HepG2 (cell line): ENCODE measurements around the gene FMO3. TPM values are rescaled to one million over a fixed set of nuclear protein-coding genes. Genes with fewer than 3 reads are reported as not detected.

ENCODE experiments used
- ATM ChIP-seq: fragments of 450-650 bp; IDR thresholded peaks from 2 replicates; pipeline ENCODE4 v1.7.1; 2017; ENCODE audit warnings: mild to moderate bottlenecking, borderline replicate concordance
- CEBPB ChIP-seq: IDR thresholded peaks from 2 replicates; pipeline ENCODE4 v1.6.1; 2011; ENCODE audit warnings: low read depth, low read length, improper control_type of control experiment, borderline replicate concordance
- GABPA ChIP-seq, 2 experiments: IDR thresholded peaks; 2 replicates each; pipeline ENCODE4 v1.6.1; 2011 to 2016; ENCODE audit warnings: low read depth in 2 of 2, low read length in 1 of 2, missing biosample characterization in 1 of 2, missing genetic modification characterization in 1 of 2
- MBNL3 ChIP-seq: fragments of 250-450 bp; sonication (Bioruptor Pico); conservative IDR thresholded peaks from 2 replicates; pipeline ENCODE4 v1.8.0; 2022; ENCODE audit warnings: mild to moderate bottlenecking, inconsistent platforms
- MED13 ChIP-seq: sonication (generic); formaldehyde crosslinking; IDR thresholded peaks from 2 replicates; pipeline ENCODE4 v1.5.0; 2020; ENCODE audit warnings: missing genetic modification reagents
- PCBP2 ChIP-seq: fragments of 200-400 bp; formaldehyde crosslinking; optimal IDR thresholded peaks from 2 replicates; pipeline ENCODE3; 2018; ENCODE audit warnings: low read length, low read depth; ENCODE audit not compliant: poor library complexity, severe bottlenecking
- RFX3 ChIP-seq: IDR thresholded peaks from 2 replicates; pipeline ENCODE4 v1.6.1; 2016; ENCODE audit warnings: missing biosample characterization, missing genetic modification reagents
- TEAD3 ChIP-seq: optimal IDR thresholded peaks from 2 replicates; pipeline ENCODE3; 2016; ENCODE audit warnings: borderline replicate concordance
- YEATS4 ChIP-seq: sonication (generic); formaldehyde crosslinking; IDR thresholded peaks from 2 replicates; pipeline ENCODE4 v1.4.0; 2020; ENCODE audit warnings: missing genetic modification reagents, borderline replicate concordance
- ZNF12 ChIP-seq: sonication (generic); formaldehyde crosslinking; IDR thresholded peaks from 2 replicates; pipeline ENCODE4 v1.5.0; 2020; ENCODE audit warnings: missing genetic modification reagents
- ZNF180 ChIP-seq: sonication (generic); formaldehyde crosslinking; IDR thresholded peaks from 2 replicates; pipeline ENCODE4 v1.4.0; 2020; ENCODE audit warnings: low read depth, missing genetic modification reagents, borderline replicate concordance
- ZNF20 ChIP-seq: sonication (generic); formaldehyde crosslinking; IDR thresholded peaks from 2 replicates; pipeline ENCODE4 v1.4.0; 2020; ENCODE audit warnings: mild to moderate bottlenecking, moderate library complexity, missing genetic modification reagents
- ZNF441 ChIP-seq: sonication (generic); formaldehyde crosslinking; IDR thresholded peaks from 2 replicates; pipeline ENCODE4 v1.7.0; 2021; ENCODE audit warnings: missing genetic modification reagents, borderline replicate concordance
- ZNF672 ChIP-seq: sonication (generic); formaldehyde crosslinking; IDR thresholded peaks from 2 replicates; pipeline ENCODE4 v1.8.1; 2022; ENCODE audit warnings: missing genetic modification reagents
- polyA plus RNA-seq, 8 experiments: library from polyadenylated mRNA; depleted of rRNA in 3 of 8; stranded (reverse) in 7 of 8; unstranded in 1 of 8; fragments of >200 nt; fragmentation: Illumina TruSeq in 4 of 8; extraction: Trizol in 4 of 8; gene quantifications; 2 replicates each; pipeline versions ENCODE4 v1.2.1 to v1.2.3, GENCODE V29; 2011 to 2016; ENCODE audit warnings: low read depth in 4 of 8, missing spikeins in 1 of 8, mixed read lengths in 1 of 8; ENCODE audit not compliant: insufficient read depth in 1 of 8
- total RNA-seq, 5 experiments: library from RNA; depleted of rRNA; stranded (reverse); fragments of >200 nt; fragmentation: Illumina TruSeq; extraction: Trizol; gene quantifications; 2 replicates each; pipeline ENCODE4 v1.2.3, GENCODE V29; 2016; ENCODE audit warnings: low read depth in 1 of 5
- TF ChIP-seq, protein P1 (sequence below): sonication (generic); formaldehyde crosslinking; IDR thresholded peaks from one replicate; pipeline ENCODE4 v1.5.1; 2020; ENCODE audit warnings: mild to moderate bottlenecking, missing genetic modification reagents; ENCODE audit errors: not compliant biosample characterization
- TF ChIP-seq, protein P2 (sequence below): sonication (generic); formaldehyde crosslinking; IDR thresholded peaks from 2 replicates; pipeline ENCODE4 v1.4.0; 2020; ENCODE audit warnings: missing genetic modification reagents
- TF ChIP-seq, protein P3 (sequence below): sonication (generic); formaldehyde crosslinking; IDR thresholded peaks from 2 replicates; pipeline ENCODE4 v1.5.0; 2020; ENCODE audit warnings: missing genetic modification reagents

The FMO3 gene
- total and polyA plus RNA-seq, 2 of the 13 experiments (the other 11 are each of a cell fraction or from before 2014, with no cell fraction given): not detected

DNA sequence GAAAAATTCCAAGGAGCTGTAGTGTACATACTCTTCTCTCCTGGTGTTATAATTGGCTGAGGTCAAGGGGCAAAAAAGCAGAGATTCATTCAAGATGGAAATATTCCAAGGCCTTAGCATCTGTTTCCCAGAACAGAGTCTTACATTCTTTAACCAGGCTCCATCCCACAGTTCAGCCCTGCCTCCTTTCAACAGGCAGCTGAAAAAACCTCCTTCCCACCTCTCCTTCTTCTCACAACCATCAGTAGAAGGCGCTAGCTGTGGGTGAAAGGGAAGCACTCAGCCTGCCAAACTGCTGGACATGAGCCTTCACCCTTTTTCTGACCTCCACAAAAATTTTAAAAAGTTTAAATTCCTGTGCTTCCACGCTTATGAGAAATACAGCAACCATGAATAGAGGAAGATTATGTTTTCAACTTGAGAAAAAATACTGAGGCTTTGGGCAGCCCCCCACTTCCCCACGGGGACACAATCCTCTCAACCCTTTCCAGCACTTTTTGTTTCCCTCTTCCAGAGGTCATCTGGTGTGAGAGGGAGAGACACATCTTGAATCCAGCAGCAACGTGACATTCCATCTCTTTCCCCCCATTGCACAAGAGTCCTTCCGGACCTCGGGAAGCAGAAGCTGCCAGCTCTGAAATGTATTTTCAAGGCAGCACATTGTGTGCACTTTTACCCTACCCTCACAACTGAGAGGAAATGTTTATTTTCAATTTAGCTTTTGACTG is 51.1 kb downstream of the FMO3 start (continued):
- TF ChIP-seq, protein P1, sequence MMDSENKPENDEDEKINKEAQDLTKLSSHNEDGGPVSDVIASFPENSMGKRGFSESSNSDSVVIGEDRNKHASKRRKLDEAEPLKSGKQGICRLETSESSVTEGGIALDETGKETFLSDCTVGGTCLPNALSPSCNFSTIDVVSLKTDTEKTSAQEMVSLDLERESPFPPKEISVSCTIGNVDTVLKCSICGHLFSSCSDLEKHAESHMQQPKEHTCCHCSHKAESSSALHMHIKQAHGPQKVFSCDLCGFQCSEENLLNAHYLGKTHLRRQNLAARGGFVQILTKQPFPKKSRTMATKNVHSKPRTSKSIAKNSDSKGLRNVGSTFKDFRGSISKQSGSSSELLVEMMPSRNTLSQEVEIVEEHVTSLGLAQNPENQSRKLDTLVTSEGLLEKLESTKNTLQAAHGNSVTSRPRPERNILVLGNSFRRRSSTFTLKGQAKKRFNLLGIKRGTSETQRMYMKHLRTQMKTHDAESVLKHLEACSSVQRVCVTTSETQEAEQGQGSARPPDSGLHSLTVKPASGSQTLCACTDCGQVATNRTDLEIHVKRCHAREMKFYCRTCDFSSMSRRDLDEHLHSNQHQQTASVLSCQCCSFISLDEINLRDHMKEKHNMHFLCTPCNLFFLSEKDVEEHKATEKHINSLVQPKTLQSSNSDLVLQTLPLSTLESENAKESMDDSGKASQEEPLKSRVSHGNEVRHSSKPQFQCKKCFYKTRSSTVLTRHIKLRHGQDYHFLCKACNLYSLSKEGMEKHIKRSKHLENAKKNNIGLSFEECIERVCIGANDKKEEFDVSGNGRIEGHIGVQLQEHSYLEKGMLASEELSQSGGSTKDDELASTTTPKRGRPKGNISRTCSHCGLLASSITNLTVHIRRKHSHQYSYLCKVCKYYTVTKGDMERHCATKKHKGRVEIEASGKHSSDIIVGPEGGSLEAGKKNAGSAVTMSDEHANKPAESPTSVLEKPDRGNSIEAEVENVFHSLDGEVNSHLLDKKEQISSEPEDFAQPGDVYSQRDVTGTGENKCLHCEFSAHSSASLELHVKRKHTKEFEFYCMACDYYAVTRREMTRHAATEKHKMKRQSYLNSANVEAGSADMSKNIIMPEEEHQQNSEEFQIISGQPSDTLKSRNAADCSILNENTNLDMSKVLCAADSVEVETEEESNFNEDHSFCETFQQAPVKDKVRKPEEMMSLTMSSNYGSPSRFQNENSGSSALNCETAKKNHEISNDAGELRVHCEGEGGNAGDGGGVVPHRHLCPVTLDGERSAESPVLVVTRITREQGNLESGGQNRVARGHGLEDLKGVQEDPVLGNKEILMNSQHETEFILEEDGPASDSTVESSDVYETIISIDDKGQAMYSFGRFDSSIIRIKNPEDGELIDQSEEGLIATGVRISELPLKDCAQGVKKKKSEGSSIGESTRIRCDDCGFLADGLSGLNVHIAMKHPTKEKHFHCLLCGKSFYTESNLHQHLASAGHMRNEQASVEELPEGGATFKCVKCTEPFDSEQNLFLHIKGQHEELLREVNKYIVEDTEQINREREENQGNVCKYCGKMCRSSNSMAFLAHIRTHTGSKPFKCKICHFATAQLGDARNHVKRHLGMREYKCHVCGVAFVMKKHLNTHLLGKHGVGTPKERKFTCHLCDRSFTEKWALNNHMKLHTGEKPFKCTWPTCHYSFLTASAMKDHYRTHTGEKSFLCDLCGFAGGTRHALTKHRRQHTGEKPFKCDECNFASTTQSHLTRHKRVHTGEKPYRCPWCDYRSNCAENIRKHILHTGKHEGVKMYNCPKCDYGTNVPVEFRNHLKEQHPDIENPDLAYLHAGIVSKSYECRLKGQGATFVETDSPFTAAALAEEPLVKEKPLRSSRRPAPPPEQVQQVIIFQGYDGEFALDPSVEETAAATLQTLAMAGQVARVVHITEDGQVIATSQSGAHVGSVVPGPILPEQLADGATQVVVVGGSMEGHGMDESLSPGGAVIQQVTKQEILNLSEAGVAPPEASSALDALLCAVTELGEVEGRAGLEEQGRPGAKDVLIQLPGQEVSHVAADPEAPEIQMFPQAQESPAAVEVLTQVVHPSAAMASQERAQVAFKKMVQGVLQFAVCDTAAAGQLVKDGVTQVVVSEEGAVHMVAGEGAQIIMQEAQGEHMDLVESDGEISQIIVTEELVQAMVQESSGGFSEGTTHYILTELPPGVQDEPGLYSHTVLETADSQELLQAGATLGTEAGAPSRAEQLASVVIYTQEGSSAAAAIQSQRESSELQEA (CRISPR knock-in tag): no peak
- no peak for TF ChIP-seq RFX3 (CRISPR knock-in tag)
- peak; percentile 66 for TF ChIP-seq TEAD3 (CRISPR knock-in tag)
- no peak for TF ChIP-seq ZNF180 (CRISPR knock-in tag)
- no peak for TF ChIP-seq MBNL3 (CRISPR knock-in tag)
- no peak for TF ChIP-seq ATM
- TF ChIP-seq ZNF441 (CRISPR knock-in tag): peak; percentile 48; the same call in 1 of the 2 replicates
- TF ChIP-seq ZNF12 (CRISPR knock-in tag): peak; percentile 93
- TF ChIP-seq PCBP2: no peak
- no peak for TF ChIP-seq MED13 (CRISPR knock-in tag)
- TF ChIP-seq, protein P2, sequence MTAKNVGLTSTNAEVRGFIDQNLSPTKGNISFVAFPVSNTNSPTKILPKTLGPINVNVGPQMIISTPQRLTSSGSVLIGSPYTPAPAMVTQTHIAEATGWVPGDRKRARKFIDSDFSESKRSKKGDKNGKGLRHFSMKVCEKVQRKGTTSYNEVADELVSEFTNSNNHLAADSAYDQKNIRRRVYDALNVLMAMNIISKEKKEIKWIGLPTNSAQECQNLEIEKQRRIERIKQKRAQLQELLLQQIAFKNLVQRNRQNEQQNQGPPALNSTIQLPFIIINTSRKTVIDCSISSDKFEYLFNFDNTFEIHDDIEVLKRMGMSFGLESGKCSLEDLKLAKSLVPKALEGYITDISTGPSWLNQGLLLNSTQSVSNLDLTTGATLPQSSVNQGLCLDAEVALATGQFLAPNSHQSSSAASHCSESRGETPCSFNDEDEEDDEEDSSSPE (CRISPR knock-in tag): peak; percentile 26; the same call in 1 of the 2 replicates
- no peak for TF ChIP-seq ZNF20 (CRISPR knock-in tag)
- no peak for TF ChIP-seq YEATS4 (CRISPR knock-in tag)
- TF ChIP-seq CEBPB: peak; percentile 75
- TF ChIP-seq GABPA (IDR thresholded peaks at IDR 0.05; ENCODE audit: low read depth, low read length): no peak
- 0 out of 2 replicates have a peak, but pooled peaks have one; percentile 43 for TF ChIP-seq GABPA (CRISPR knock-in tag; IDR thresholded peaks at IDR 0.05; ENCODE audit: low read depth)
- TF ChIP-seq, protein P3, sequence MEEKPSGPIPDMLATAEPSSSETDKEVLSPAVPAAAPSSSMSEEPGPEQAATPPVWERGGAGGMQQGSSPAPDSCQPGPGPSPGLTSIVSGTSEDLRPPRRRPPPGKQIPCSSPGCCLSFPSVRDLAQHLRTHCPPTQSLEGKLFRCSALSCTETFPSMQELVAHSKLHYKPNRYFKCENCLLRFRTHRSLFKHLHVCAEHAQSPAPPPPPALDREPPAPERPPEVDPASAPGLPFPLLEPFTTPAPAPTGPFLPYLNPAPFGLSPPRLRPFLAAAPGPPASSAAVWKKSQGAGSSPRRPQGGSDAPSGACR (CRISPR knock-in tag): no peak
- no peak for TF ChIP-seq ZNF672 (CRISPR knock-in tag)
